HG03558 (cell line): ENCODE data around the gene PCDHA10.

ENCODE experiments used
- ATAC-seq: cut with Tn5 transposase; IDR thresholded peaks from one replicate; pipeline ENCODE4 v1.9.1; 2021; ENCODE audit warnings: moderate number of reproducible peaks; ENCODE audit not compliant: unreplicated experiment; ENCODE audit errors: extremely low read depth

PCDHA10 gene

DNA sequence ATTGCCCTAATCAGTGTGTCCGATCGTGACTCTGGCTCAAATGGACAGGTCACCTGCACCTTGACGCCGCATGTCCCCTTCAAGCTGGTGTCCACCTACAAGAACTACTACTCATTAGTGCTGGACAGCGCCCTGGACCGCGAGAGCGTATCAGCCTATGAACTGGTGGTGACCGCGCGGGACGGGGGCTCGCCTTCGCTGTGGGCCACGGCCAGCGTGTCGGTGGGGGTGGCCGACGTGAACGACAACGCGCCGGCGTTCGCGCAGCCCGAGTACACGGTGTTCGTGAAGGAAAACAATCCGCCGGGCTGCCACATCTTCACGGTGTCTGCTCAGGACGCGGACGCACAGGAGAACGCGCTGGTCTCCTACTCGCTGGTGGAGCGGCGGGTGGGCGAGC lies 27.7 kb downstream of the PCDHA10 start:
- no peak for ATAC-seq

DNA sequence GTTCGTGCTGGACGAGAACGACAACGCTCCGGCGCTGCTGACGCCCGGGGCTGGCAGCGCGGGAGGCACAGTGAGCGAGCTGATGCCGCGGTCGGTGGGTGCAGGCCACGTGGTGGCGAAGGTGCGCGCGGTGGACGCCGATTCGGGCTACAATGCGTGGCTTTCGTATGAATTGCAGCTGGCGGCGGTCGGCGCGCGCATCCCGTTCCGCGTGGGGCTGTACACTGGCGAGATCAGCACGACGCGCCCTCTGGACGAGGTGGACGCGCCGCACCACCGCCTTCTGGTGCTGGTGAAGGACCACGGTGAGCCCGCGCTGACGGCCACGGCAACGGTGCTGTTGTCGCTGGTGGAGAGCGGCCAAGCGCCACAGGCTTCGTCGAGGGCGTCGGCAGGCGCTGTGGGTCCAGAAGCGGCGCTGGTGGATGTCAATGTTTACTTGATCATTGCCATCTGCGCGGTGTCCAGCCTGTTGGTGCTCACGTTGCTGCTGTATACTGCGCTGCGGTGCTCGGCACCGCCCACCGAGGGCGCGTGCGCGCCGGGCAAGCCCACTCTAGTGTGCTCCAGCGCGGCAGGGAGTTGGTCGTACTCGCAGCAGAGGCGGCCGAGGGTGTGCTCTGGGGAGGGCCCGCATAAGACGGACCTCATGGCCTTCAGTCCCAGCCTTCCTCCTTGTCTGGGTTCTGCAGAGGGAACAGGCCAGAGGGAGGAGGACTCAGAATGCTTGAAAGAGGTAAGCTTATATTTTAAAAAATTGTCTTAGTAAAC lies 28.4 kb downstream of the PCDHA10 start:
- ATAC-seq, result no peak

DNA sequence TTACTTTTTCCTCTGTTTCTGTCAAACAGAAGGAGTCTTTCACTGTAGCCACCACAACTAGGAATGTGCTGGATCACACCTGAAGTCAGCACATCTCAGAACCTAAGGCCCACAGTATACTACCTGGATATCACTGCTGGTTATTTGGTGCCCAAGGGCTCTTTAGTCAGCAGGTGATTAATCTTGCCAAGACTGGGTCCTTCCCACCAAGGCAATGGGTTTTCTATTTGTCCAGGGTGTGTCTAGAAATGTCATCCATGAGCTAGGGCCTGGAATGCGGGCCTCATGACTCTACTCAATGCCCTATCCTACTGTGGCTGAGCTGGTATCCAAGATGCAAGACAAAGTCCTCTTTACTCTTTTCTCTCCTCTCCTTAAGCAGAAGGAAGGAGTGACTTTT lies 60.6 kb downstream of the PCDHA10 start:
- no peak for ATAC-seq
